Adrenal gland (tissue), 5 donors: ENCODE measurements around the gene HPSE2.

Source experiments
- POLR2A ChIP-seq, 2 donors: fragments of 450-650 bp; IDR thresholded peaks; one replicate each; pipeline ENCODE4 v1.6.1; 2017; ENCODE audit warnings: antibody characterized with exemption in 2 of 2, mild to moderate bottlenecking in 2 of 2, moderate library complexity in 1 of 2
- TF ChIP-seq, protein P1 (sequence below), 6 experiments: fragments of 450-650 bp in 4 of 6; fragments of 200-600 bp in 2 of 6; sonication (generic) in 1 of 6; IDR thresholded peaks; 1 replicate in 5 of 6; 2 replicates in 1 of 6; pipeline versions ENCODE4 v1.5.1 to v1.8.0; 2016 to 2021; ENCODE audit warnings: antibody characterized with exemption in 6 of 6, mild to moderate bottlenecking in 2 of 6, moderate library complexity in 1 of 6
- donor health status: DM: no; HTN: no; CAD: no.

DNA sequence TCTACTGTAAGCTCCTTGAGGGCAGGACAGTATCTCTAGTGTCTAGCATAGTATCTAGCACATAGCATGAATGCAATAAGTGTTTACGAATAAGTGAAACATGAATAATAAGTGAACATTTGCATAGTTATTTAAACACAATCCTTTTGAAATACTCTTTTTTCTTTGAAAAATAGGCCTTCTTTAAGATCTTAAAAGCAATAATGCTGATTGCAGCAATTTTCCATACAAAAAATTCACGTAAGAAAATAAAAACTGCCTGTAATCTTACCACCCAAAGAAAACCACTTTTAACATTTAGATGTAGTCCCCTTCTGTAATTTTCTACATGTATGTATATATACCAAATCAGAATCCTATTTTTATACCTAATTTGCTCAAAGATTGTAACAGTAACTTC lies 626.4 kb downstream of the HPSE2 start:
- TF ChIP-seq, protein P1, sequence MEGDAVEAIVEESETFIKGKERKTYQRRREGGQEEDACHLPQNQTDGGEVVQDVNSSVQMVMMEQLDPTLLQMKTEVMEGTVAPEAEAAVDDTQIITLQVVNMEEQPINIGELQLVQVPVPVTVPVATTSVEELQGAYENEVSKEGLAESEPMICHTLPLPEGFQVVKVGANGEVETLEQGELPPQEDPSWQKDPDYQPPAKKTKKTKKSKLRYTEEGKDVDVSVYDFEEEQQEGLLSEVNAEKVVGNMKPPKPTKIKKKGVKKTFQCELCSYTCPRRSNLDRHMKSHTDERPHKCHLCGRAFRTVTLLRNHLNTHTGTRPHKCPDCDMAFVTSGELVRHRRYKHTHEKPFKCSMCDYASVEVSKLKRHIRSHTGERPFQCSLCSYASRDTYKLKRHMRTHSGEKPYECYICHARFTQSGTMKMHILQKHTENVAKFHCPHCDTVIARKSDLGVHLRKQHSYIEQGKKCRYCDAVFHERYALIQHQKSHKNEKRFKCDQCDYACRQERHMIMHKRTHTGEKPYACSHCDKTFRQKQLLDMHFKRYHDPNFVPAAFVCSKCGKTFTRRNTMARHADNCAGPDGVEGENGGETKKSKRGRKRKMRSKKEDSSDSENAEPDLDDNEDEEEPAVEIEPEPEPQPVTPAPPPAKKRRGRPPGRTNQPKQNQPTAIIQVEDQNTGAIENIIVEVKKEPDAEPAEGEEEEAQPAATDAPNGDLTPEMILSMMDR (IDR thresholded peaks at IDR 0.05), result no peak
- no peak for TF ChIP-seq POLR2A (IDR thresholded peaks at IDR 0.05)
